ENCODE data around the gene DLGAP1.
"Not testable (repeated sequence)": the region's sequence is repeated elsewhere in the genome, so short reads cannot be mapped to it uniquely, and the experiment has no call there.

Gene DLGAP1

GRCh38 chr18:3710712-3711301, 744.3 kb downstream of the DLGAP1 start:
- no peak for DNase-seq (ENCODE audit: low spot score)
- in situ Hi-C loops (cut with MboI; ENCODE audit: low sequenced_read_pairs, unreplicated experiment) = no loop called here
- no peak for TF ChIP-seq CTCF (IDR thresholded peaks at IDR 0.05; ENCODE audit: borderline replicate concordance, control extremely low read depth, extremely low read depth, insufficient read depth, missing control alignments)

DNA sequence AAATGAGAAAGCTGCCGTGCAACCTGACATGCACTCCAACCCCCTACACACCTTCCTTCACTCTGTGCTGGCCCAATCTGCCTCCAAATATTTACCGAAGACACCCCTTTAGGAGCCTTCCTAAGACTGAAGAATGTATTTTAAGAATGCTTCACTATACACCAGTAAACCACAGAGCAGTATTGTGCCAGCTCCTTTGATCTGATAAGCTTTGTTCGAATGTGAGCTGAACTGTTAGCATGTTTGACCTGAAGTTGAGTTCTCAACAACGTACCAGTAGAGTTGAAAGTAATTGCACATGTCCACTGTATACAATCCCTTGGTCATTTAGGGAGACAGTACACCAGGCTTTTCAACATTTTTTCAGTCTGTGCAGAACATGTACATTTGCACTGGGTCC, 745.9 kb downstream of the DLGAP1 start:
- in situ Hi-C loops (cut with MboI; ENCODE audit: low sequenced_read_pairs, unreplicated experiment) = no loop called here
- TF ChIP-seq CTCF (IDR thresholded peaks at IDR 0.05; ENCODE audit: borderline replicate concordance, control extremely low read depth, extremely low read depth, insufficient read depth, missing control alignments) = no peak
- no peak for DNase-seq (ENCODE audit: low spot score)

DNA sequence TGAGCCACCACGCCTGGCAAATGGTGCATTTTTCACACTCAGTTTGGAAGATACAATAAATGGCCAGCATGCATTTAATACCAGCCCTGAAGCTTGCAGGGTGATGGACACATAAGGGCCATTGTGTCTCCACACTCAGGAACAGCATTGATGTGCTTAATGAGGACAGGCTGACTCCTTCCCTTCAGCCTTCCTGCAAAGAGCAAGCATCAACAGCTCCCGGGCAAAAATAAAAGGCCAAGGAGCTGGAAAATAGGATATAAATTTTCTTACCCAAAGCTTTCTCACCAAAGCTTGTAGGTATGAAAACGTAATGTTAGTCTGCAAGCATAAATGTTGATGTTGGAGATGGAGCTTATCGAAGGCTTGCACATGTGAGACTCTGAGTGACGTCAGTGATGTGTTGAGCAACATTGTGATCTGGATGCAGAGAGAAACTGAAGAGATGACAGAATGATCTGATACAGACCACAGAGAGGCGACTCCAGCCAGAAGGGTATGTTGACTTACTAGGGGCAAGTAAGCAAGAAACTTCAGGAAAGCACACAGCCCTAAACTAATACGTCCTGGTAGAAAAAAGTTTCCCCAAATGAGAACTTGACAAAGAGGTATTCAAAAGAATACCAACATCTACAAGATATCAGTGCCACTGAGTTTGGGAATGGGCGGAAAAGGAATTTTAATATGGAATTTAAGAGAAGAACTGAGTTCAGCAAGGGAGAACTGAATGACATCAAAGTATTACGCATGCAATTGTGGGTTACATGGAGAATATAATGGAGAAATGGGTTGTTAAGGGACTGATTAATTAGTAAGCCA, 748.6 kb downstream of the DLGAP1 start:
- no peak for DNase-seq (ENCODE audit: low spot score)

DNA sequence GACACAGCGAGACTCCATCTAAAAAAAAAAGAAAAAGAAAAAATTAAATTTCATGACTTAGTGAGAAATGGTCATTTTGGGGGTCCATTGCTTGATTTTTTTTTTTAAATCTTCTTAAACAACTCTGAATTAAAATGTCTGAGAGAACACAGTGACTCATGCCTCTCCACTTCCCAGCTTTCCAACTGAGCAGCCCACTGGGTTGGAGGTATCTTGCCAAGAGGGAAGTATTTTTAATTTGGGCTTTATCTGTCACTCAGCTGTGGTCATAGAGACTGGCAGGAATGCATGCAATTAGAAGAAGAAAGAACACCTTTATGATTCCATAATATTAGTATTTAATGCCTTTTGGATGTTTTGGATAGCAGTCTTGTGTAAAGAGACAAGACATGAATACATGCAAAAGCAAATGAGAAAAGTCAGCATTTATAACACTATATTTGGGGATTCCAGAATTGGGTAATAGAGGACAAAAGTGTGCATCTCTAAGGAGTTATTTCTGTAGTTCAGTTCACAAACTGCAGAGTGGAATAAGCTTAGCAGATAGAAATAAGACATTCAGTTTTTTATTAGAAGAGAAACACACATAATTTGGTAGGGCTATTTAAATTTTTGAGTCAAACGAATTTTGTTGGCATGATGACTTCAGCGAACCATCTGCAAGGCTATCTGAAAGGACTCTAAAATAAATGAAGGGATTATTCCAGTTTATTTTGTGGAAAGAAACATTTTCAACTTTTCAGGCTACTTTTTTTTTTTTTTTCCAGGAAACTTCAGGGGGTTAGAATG, 750.4 kb downstream of the DLGAP1 start:
- in situ Hi-C loops (cut with MboI; ENCODE audit: low sequenced_read_pairs, unreplicated experiment) = no loop called here
- DNase-seq (ENCODE audit: low spot score) = no peak
- TF ChIP-seq CTCF (IDR thresholded peaks at IDR 0.05; ENCODE audit: borderline replicate concordance, control extremely low read depth, extremely low read depth, insufficient read depth, missing control alignments) = no peak

More for the DNA sequence above, 748.6 kb downstream of the DLGAP1 start:
- no peak for TF ChIP-seq CTCF (IDR thresholded peaks at IDR 0.05; ENCODE audit: borderline replicate concordance, control extremely low read depth, extremely low read depth, insufficient read depth, missing control alignments)
- in situ Hi-C loops (cut with MboI; ENCODE audit: low sequenced_read_pairs, unreplicated experiment) = no loop called here

- peak; percentile 39 for DNase-seq (ENCODE audit: low spot score)
- peak; percentile 53 for TF ChIP-seq CTCF (IDR thresholded peaks at IDR 0.05; ENCODE audit: borderline replicate concordance, control extremely low read depth, extremely low read depth, insufficient read depth, missing control alignments)
- in situ Hi-C loops (cut with MboI; ENCODE audit: low sequenced_read_pairs, unreplicated experiment) = no loop called here
Observed at GRCh38 chr18:3703732-3704176, 751.4 kb downstream of the DLGAP1 start.

- DNase-seq (ENCODE audit: low spot score); in situ Hi-C loops (cut with MboI; ENCODE audit: low sequenced_read_pairs, unreplicated experiment): not testable (repeated sequence)
Observed at GRCh38 chr18:3699707-3700567, 755.2 kb downstream of the DLGAP1 start.

DNA sequence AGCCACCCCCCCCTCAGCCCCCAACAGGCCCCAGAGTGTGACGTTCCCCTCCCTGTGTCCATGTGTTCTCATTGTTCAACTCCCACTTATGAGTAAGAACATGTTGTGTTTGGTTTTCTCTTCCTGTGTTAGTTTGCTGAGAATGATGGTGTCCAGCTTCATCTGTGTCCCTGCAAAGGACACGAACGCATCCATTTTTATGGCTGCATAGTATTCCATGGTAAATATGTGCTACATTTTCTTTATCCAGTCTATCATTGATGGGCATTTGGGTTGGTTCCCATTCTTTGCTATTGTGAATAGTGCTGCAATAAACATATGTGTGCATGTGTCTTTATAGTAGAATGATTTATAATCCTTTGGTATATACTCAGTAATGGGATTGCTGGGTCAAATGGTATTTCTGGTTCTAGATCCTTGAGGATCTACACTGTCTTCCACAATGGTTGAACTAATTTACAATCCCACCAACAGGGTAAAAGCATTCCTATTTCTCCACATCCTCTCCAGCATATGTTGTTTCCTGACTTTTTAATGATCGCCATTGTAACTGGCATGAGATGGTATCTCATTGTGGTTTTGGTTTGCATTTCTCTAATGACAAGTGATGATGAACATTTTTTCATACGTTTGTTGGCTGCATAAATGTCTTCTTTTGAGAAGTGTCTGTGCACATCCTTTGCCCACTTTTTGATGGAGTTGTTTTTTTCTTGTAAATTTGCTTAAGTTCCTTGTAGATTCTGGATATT, 760.9 kb downstream of the DLGAP1 start:
- DNase-seq (ENCODE audit: low spot score); in situ Hi-C loops (cut with MboI; ENCODE audit: low sequenced_read_pairs, unreplicated experiment): not testable (repeated sequence)
